ENCODE measurements around the gene VARS2.
"Not testable (repeated sequence)": the region's sequence is repeated elsewhere in the genome, so short reads cannot be mapped to it uniquely, and the experiment has no call there.

Gene VARS2

GRCh38 chr6:30902709-30903108 is 11.3 kb upstream of the VARS2 start:
- no peak overlapping the region for H4K91ac ChIP-seq (ENCODE audit: low read depth, low read length)
- no peaks in the 10 kb centered on the region for H3K79me1 ChIP-seq (ENCODE audit: low read length)
- H3K27ac ChIP-seq (ENCODE audit: low read depth, low read length) = no peak overlapping the region
- no peak overlapping the region for H2AK5ac ChIP-seq (ENCODE audit: low read length)
- no peak overlapping the region for H3K23ac ChIP-seq (ENCODE audit: low read length)
- no peak overlapping the region for H2BK12ac ChIP-seq (ENCODE audit: low read length)
- H3K9ac ChIP-seq (ENCODE audit: low read length) = no peak overlapping the region
- peaks cover 21 to 24% of the 10 kb centered on the region in 2 experiments for H3K36me3 ChIP-seq (ENCODE audit: control insufficient read depth in 1 of 2, insufficient read depth in 2 of 2, low read length in 2 of 2)
- H2AFZ ChIP-seq (ENCODE audit: insufficient read depth, low read length, poor library complexity) = no peak overlapping the region
- H2BK120ac ChIP-seq (ENCODE audit: insufficient read depth, low read length, poor library complexity) = no peak overlapping the region
- H3K14ac ChIP-seq (ENCODE audit: low read length) = no peak overlapping the region
- H3K4me1 ChIP-seq (ENCODE audit: control insufficient read depth in 1 of 2, insufficient read depth in 2 of 2, low read length in 2 of 2) = no peaks in the 10 kb centered on the region
- no peak overlapping the region for H3K4ac ChIP-seq (ENCODE audit: low read depth, low read length)
- no CpG with 5 or more reads among the region's 5 CpGs for WGBS (ENCODE audit: extremely low coverage, insufficient coverage, insufficient read length)
- H3K4me3 ChIP-seq (ENCODE audit: low read depth, low read length) = peak overlapping the region; percentile 36
- no peak overlapping the region for H3K4me2 ChIP-seq (ENCODE audit: low read length)
- H3K9me3 ChIP-seq (ENCODE audit: insufficient read depth, low read depth, low read length) = no peaks in the 10 kb centered on the region
- no peaks in the 10 kb centered on the region for H3K79me2 ChIP-seq (ENCODE audit: control insufficient read depth, insufficient read depth, low read length, poor library complexity)
- DNase-seq = no peak
- H3K18ac ChIP-seq (ENCODE audit: low read length) = no peak overlapping the region
- no peaks in the 10 kb centered on the region for H3K27me3 ChIP-seq (ENCODE audit: insufficient read depth, low read length)
- no peak overlapping the region for H2BK5ac ChIP-seq (ENCODE audit: low read depth, low read length, poor library complexity)
- no peak overlapping the region for H4K8ac ChIP-seq (ENCODE audit: low read depth, low read length)
- H4K12ac ChIP-seq (ENCODE audit: low read depth, low read length) = no peak overlapping the region

DNA sequence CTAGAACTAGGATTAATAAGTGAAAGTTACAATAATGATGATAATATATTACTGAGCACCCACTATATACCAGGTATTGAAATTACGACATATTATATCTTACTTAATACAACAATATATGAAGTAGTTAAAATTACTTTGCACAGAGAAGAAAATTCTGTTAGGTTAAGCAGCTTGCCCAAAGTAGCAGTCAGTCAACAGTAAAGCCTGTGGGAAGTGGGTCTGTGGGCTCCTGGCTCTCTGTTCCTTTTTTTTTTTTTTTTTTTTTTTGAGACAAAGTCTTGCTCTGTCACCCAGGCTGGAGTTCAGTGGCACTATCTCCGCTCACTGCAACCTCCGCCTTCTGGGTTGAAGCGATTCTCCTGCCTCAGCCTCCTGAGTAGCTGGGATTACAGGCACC is 10.8 kb upstream of the VARS2 start:
- Histone ChIP-seq H3K4me3 (ENCODE audit: low read depth, low read length) (no peak overlapping the region), H3K14ac (ENCODE audit: low read length) (no peak overlapping the region), H4K91ac (ENCODE audit: low read depth, low read length) (no peak overlapping the region), H4K12ac (ENCODE audit: low read depth, low read length) (no peak overlapping the region), H3K9me3 (ENCODE audit: insufficient read depth, low read depth, low read length) (no peaks in the 10 kb centered on the region), H3K4me2 (ENCODE audit: low read length) (no peak overlapping the region), H2BK120ac (ENCODE audit: insufficient read depth, low read length, poor library complexity) (no peak overlapping the region), H3K27ac (ENCODE audit: low read depth, low read length) (no peak overlapping the region), H3K4me1 (ENCODE audit: control insufficient read depth in 1 of 2, insufficient read depth in 2 of 2, low read length in 2 of 2) (no peaks in the 10 kb centered on the region), H3K18ac (ENCODE audit: low read length) (no peak overlapping the region), H3K36me3 (ENCODE audit: control insufficient read depth in 1 of 2, insufficient read depth in 2 of 2, low read length in 2 of 2) (peaks cover 15 to 19% of the 10 kb centered on the region in 2 experiments), H3K4ac (ENCODE audit: low read depth, low read length) (no peak overlapping the region), H3K9ac (ENCODE audit: low read length) (no peak overlapping the region), H2BK12ac (ENCODE audit: low read length) (no peak overlapping the region), H2AFZ (ENCODE audit: insufficient read depth, low read length, poor library complexity) (no peak overlapping the region), H3K79me2 (ENCODE audit: control insufficient read depth, insufficient read depth, low read length, poor library complexity) (peaks cover 2% of the 10 kb centered on the region), H3K79me1 (ENCODE audit: low read length) (peaks cover 2% of the 10 kb centered on the region), H3K27me3 (ENCODE audit: insufficient read depth, low read length) (no peaks in the 10 kb centered on the region), H3K23ac (ENCODE audit: low read length) (no peak overlapping the region), H2AK5ac (ENCODE audit: low read length) (no peak overlapping the region), H4K8ac (ENCODE audit: low read depth, low read length) (no peak overlapping the region), H2BK5ac (ENCODE audit: low read depth, low read length, poor library complexity) (no peak overlapping the region)
- no CpG with 5 or more reads among the region's 4 CpGs for WGBS (ENCODE audit: extremely low coverage, insufficient coverage, insufficient read length)
- no peak for DNase-seq

GRCh38 chr6:30907290-30907757 is 6.7 kb upstream of the VARS2 start:
- H3K27ac ChIP-seq (ENCODE audit: low read depth, low read length); H3K79me2 ChIP-seq (ENCODE audit: control insufficient read depth, insufficient read depth, low read length, poor library complexity); H3K14ac ChIP-seq (ENCODE audit: low read length); DNase-seq; H2BK5ac ChIP-seq (ENCODE audit: low read depth, low read length, poor library complexity); H3K23ac ChIP-seq (ENCODE audit: low read length); H3K27me3 ChIP-seq (ENCODE audit: insufficient read depth, low read length); H3K4me3 ChIP-seq (ENCODE audit: low read depth, low read length); H3K79me1 ChIP-seq (ENCODE audit: low read length); H3K18ac ChIP-seq (ENCODE audit: low read length); H2BK12ac ChIP-seq (ENCODE audit: low read length); H3K4ac ChIP-seq (ENCODE audit: low read depth, low read length); H2AK5ac ChIP-seq (ENCODE audit: low read length); H3K4me1 ChIP-seq (ENCODE audit: control insufficient read depth in 1 of 2, insufficient read depth in 2 of 2, low read length in 2 of 2); H2BK120ac ChIP-seq (ENCODE audit: insufficient read depth, low read length, poor library complexity); H3K9me3 ChIP-seq (ENCODE audit: insufficient read depth, low read depth, low read length); H3K9ac ChIP-seq (ENCODE audit: low read length); H4K91ac ChIP-seq (ENCODE audit: low read depth, low read length): not testable (repeated sequence)
- no CpG with 5 or more reads among the region's 16 CpGs for WGBS (ENCODE audit: extremely low coverage, insufficient coverage, insufficient read length)
- Histone ChIP-seq H3K4me2 (ENCODE audit: low read length) (peak overlapping the region; percentile 59), H2AFZ (ENCODE audit: insufficient read depth, low read length, poor library complexity) (peak overlapping the region; percentile 41), H4K8ac (ENCODE audit: low read depth, low read length) (peak overlapping the region; percentile 73), H3K36me3 (ENCODE audit: control insufficient read depth in 1 of 2, insufficient read depth in 2 of 2, low read length in 2 of 2) (peaks cover 22 to 24% of the 10 kb centered on the region in 2 experiments), H4K12ac (ENCODE audit: low read depth, low read length) (peak overlapping the region; percentile 13)

DNA sequence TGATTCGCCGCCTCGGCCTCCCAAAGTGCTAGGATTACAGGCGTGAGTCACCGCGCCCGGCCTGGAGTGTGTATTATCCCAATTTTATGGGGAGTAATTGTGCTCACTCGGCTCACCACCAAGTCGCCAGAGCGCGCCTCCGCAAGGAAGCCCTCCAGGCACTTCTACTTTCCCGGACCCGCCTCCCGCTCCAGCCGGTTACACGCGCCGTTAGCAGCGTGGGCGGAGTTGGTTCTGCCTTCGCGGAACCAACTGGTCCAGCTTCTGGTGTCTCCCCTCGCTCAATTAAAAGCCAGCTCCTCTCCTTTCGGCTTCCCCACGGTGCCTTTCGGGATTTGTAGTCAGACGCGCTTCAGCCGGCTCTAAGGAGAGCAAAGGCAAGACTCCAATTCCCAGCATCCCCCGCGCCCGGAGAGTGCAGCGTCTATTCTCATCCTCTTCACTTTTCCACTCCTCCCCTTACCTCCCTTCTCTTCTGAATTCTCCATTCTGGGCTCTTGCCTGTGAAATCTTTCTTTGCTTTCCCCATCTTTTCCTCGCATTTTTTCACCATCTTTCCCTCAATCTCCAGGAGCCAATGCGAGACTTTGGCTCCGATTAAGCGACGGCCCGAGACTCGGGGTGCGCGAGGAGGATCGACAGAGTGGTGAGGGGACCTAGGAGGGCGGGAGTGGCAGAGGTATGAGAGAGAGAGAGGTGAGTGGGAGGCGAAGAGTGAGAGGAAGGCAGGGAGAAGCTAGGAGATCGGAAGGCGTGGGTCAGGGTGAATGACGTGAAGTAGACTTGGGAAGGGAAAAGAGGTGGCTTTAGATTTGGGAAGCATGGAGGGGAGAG is 6.1 kb upstream of the VARS2 start, which contains the start of gene GTF2H4:
TSS of gene GTF2H4 (plus strand) at position 450 of the 834 bp plus-strand sequence.
- Histone ChIP-seq H3K4me3 (ENCODE audit: low read depth, low read length) (peak within 1 kb of the TSS; percentile 78), H2BK12ac (ENCODE audit: low read length) (no peak within 1 kb of the TSS), H2AK5ac (ENCODE audit: low read length) (peak within 1 kb of the TSS; percentile 49), H3K4ac (ENCODE audit: low read depth, low read length) (peak within 1 kb of the TSS; percentile 35), H3K27ac (ENCODE audit: low read depth, low read length) (no peak within 1 kb of the TSS), H4K91ac (ENCODE audit: low read depth, low read length) (peak within 1 kb of the TSS; percentile 49), H3K9ac (ENCODE audit: low read length) (peak within 1 kb of the TSS; percentile 80), H3K18ac (ENCODE audit: low read length) (peak within 1 kb of the TSS; percentile 48), H3K79me1 (ENCODE audit: low read length) (peaks cover 2% of the 10 kb centered on the region), H2BK120ac (ENCODE audit: insufficient read depth, low read length, poor library complexity) (no peak within 1 kb of the TSS), H3K4me1 (ENCODE audit: control insufficient read depth in 1 of 2, insufficient read depth in 2 of 2, low read length in 2 of 2) (peaks cover 4% of the 10 kb centered on the region in 2 experiments), H3K79me2 (ENCODE audit: control insufficient read depth, insufficient read depth, low read length, poor library complexity) (peaks cover 4% of the 10 kb centered on the region), H4K12ac (ENCODE audit: low read depth, low read length) (peak within 1 kb of the TSS; percentile 57), H3K9me3 (ENCODE audit: insufficient read depth, low read depth, low read length) (no peaks in the 10 kb centered on the region), H3K14ac (ENCODE audit: low read length) (peak within 1 kb of the TSS; percentile 56), H3K27me3 (ENCODE audit: insufficient read depth, low read length) (no peaks in the 10 kb centered on the region), H2AFZ (ENCODE audit: insufficient read depth, low read length, poor library complexity) (peak within 1 kb of the TSS; percentile 41), H3K23ac (ENCODE audit: low read length) (no peak within 1 kb of the TSS), H3K4me2 (ENCODE audit: low read length) (peak within 1 kb of the TSS; percentile 70), H2BK5ac (ENCODE audit: low read depth, low read length, poor library complexity) (peak within 1 kb of the TSS; percentile 23), H4K8ac (ENCODE audit: low read depth, low read length) (peak within 1 kb of the TSS; percentile 73), H3K36me3 (ENCODE audit: control insufficient read depth in 1 of 2, insufficient read depth in 2 of 2, low read length in 2 of 2) (peaks cover 23 to 24% of the 10 kb centered on the region in 2 experiments)
- WGBS (ENCODE audit: extremely low coverage, insufficient coverage, insufficient read length) = no CpG with 5 or more reads among the region's 49 CpGs
- peak; percentile 99 to 100 for DNase-seq

Measured in trophoblast cell (in vitro differentiated cells and primary cell).